H4 (cell line): ENCODE data around the gene AGPAT4. TPM values are rescaled to one million over a fixed set of nuclear protein-coding genes. Genes with fewer than 3 reads are reported as not detected.

Experiments used
- DNase-seq: peaks from one replicate; pipeline ENCODE4 v3.0.0-alpha.2; 2015; ENCODE audit warnings: low spot score
- total RNA-seq: library from RNA; depleted of rRNA; stranded (reverse); fragments of >200 nt; shearing (Covaris generic); gene quantifications from 2 replicates; pipeline ENCODE4 v1.2.3, GENCODE V29; 2014

The AGPAT4 gene
- total RNA-seq, 1 experiment from 2014 or later, result 3.9 TPM

DNA sequence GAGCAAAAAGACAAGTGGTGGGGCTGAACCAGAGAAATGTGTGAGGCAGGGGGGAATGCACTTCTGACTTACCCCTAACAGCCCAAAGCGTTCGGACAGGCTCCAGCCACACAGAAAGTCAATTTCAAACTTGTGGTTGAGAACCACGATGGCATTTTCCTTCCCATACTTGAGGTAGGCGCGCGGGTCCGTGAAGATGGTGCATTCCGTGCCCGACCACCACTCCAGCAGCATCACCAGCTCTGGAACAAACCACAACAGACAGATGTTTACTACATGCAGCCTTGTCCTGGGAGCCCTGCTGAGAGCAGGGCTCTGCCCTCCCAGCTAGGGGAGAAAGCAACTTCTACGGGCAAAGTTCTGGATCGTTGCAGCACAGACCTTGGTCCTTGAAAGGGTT, 107.7 kb downstream of the AGPAT4 start:
- no peak for DNase-seq

DNA sequence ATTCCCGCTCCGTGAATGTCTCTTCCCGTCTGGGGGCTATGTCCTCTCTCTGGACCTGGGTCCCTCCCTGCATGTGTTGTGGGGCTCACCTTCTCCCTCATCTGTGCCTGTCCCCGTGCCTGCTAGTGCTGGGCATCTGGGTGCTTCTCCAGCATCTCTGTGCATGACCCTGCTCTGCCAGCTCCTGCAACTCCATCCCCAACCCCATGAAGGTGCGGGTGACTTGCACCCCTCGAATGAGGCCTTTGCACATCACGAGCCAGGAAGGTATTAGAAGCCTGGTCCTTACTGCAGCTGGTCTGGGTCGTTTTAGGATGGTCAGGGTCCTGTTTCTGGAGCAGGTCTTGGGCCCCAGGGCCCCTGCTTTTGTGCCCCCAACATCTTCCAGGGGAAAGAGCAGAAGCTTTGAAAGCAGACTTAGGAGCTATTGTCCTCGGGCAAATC, 109.7 kb downstream of the AGPAT4 start:
- no peak for DNase-seq

DNA sequence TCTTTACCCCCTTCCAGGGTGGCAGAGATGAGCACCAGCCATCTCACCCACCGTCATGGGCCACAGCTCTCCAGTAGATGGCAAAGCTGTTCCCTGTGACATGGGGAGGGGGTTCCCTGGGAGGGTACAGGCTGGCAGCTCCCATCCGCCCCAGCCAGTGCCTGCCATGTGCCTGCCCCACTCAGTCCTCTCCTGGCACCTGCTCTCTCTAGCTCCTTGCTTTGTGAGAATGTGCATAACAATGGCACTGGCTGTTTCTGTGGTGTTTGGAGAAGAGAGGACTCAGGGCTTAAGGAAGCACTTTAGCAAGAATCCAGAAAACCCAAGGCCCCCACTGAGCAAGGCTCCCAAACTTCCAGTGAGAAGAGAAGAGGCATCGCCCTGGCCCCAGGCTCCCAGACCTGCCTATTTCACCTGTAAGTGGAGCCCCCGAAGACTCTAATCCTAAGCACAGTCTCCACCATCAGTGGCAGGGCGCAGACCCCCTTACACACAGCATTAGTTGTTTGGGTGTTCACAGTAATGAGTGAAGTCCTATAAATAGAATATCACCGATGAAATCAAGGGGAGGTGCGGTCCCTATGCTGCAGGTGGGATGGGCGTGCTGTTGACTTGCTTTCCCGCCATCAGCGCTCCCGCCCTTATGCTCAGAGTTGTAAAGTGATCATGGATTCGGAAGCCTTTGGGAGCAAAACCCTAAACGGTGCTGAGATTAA, 110.2 kb downstream of the AGPAT4 start:
- no peak for DNase-seq

DNA sequence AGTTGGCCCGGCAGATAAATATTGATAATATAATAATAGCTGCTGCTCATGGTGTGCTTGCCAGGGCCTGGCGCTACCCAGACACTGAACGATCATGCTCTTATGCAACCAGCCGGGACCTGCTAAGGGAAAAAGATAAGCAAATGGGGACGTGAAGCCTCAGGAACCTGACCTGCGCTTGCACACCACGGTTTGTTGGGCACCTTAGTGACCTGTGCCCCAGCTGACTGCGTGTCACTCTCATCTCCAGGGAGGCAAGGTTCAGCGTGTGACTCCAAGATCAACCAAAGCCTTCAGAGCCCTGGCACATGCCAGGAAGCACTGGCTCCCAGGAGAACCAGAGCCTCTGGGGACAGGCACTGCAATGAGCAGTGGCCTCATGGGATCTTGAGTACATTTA, 111.1 kb downstream of the AGPAT4 start:
- DNase-seq, result no peak

DNA sequence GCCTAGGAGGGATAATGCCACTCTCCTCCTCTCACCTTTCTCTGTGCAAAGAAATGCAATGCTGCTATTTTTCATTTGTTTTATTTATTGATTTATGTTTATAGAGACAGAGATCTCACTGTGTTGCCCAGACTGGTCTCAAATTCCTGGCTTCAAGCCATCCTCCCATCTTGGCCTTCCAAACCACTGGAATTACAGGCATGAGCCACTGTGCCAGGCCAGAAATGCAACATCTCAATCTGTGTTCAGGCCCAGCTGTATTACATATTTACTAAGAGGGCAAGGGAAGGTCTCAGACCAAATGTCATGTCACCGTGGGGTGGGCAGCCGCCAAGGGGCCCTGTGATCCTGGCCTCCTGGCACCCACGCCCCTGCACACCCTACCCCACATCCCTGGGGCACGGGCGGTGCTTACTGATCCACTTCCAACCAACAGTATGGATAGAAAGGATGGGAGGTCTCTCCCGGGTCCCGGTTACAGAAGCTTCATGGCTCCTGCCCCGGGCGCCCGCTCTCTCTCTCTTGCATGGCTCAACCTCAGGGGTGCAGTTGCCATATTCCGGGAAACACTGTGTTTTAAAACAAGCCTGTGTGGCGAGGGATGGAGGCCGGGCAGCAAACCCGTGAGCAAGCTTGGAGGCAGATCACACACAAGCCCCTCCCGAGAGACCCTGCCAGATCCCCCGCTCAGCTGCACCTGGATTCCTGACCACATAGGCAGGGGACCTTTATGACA, 111.8 kb downstream of the AGPAT4 start:
- DNase-seq, result no peak

DNA sequence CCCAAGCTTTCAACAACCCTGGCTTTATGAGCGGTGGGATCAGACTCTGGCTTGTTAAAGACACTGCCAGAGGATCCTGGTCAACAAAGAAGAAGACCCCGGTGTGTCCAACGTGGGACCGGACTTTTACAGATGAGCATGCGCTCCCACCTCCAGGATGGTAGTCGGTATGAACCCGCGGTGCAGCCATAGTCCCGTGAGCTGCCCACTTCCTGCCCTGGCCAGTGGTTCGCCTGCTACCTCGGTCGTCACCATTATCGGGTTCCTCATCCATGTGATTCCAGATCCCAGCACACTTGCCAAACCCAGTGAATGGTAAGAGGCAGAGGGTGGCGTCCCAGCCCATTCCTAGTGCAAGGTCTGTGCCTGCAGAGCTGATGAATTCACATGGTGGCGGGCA, 112.7 kb downstream of the AGPAT4 start:
- no peak for DNase-seq

DNA sequence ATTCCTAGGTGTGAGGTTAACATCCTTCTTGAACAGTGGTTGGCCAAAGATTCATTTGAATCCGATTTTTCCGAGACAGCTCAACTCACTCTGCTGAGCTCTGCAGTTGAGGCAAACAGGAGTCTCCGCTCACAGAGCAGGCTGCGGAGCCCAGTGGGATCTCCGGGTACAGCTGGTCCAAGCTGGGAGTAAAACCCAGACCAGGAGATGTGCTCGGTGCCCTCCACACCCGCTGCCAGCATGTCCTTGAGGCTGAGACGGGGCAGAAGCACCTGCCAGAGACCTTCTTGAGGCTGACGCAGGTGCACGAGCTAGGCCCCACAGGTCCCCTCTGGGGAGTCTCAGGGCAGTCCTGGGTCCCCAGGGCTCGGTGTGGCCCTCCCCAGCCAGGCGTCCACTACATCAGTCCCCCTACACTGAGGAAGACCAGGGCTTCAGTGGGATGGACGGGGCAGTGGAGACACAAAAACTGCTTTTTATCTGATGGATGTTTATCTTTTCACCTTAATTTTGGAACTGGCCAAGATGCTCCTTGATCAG, 119.0 kb downstream of the AGPAT4 start:
- DNase-seq, result no peak

DNA sequence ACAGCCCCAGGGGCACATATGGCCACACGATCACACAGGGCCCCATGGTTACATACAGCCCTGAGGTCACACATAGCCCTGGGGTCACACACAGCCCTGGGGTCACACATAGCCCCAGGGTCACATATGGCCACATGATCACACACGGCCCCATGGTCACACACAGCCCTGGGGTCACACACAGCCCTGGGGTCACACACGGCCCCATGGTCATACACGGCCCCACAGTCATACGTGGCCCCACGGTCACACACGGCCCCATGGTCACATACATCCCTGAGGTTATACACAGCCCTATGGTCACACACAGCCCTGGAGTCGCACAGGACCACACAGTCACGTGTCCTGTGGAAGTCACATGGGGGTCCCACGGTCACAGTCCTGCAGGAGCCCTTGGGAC, 120.1 kb downstream of the AGPAT4 start:
- DNase-seq, result no peak

DNA sequence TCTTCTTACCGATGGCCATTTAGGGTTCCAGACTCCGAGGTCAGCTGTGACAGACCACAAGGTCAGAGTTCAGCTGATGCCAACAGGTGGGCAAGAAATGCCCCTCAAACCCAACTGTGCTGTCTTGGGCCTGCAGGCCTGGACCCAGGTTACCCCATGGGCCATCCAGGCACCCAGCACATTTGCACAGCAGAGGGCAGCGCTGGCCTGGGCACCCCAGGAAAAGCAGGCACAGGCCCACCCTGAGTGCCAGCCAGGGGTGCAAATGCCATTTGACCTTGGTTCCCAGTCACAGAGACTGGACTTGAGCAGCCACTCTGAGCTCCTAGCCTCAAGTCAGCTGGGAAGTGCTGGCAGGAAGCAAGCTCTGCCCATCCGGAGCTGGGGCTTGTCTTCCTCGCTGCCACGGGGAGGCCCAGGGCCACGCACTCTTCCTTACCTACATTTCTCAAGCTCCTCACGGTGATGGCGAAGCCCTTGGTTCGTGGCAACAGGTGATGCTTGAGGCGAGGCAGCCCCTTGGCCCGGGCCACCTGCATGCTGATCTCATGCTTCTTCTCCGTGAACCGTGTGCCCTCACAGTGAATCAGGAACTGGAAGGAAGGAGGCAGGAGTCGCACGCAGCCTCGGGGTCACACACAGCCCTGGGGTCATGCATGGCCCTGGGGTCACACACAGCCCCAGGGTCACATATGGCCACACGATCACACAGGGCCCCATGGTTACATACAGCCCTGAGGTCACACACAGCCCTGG, 120.8 kb downstream of the AGPAT4 start:
- DNase-seq, result no peak

DNA sequence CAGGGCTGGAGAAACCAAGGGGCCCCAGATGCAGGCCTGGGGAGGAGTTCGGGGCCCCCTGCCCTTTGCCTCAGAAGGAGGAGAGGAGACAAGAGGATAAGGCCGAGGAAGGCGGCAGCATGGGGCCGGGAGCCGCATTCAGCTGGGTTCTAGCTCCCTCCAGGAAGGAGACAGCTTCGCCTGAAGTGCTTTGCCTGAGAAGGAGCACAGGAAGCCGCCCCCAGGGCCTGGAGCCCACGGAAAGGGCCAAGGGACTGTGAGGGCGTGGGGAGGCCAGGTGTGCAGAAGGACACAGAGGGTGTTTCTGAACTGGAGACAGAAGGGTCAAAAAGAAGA, 121.4 kb downstream of the AGPAT4 start:
- DNase-seq, result no peak

DNA sequence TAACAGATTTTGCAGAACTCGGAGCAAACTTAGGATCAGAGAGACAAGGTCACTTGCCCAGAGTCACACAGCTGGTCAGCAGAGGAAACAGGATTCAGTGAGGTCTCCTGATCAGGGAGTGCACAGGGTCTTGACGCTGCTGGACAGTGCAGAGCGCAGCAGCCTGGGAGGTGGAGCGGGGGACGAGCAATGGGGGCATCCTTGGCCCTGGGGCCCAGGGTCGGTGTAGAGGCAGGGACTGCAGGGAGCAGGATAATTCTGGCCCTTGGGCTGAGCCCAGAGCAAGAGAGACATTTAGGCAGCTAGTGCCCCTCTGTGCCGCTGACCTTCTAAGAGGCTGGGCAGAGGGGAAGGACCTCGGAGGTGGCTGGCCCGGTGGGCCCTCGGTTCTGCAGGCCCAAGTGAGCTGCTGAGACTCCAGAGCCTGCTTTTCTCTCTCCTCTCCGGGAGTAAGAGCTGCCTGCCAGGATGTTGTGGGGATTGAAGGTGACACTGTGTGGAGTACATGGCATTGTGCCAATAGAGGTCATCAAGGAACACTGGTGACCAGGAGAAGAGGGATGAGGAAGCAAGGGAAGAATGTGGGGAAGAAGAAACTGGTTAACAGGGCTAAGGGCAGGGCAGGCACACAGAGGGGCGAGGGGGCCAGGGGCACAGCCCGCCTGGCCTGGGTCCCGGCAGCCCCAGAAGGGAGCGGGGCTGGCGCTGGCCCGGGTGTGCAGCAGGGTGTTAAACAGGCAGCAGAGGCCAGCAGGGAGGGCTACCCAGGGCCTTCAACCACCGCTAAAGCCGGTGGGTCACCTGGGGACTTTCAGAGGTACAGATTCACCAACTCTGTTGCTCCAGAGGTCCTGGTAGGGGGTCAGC, 122.0 kb downstream of the AGPAT4 start:
- DNase-seq, result no peak

DNA sequence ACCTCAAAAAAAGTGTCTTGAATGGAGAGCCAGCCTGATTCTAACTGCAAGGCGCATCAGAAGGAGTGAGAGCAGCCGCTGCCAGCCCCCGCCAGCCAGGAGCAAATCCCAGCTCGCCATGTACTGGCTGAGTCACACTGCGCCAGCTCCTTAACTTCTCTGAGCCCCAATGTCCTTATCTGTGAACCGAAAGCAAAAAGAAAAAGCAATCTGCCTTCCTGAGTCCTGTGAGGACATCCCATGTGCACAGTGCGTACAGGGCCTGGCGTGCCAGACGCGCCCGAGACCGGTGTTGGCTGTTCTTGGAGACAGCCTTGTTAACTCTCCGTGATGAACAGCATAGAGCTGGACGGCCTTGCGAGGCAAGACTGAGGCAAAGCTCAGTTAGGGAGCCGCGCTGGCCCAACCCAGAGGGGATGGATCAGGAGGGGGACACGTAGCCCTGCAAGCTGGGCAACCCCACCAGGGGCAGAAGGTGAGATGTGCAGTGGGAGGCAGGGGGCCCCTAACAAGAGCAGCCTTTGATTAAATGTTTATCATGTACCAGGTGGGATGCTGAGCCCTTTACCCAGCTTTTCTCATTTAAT, 122.7 kb downstream of the AGPAT4 start:
- DNase-seq, result no peak

DNA sequence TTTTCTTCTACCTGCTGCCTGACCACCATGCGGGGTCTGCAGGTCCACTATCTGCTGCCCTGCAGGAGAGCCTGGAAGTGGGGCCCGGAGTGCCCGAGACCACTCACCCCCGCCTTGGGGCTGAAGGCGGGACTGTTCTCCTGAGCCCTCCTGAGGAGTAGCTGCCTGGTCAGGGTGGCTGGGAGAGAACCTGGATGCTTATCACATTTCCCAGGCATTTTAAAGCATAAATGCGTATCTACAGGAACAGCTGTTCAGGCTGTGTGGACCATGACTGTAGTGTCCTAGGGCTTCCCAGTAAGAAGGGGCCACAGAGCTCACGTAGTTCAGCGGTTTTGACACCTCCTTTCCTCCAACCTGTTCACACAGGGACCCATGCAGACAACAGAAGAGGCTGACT, 123.3 kb downstream of the AGPAT4 start:
- DNase-seq, result no peak

DNA sequence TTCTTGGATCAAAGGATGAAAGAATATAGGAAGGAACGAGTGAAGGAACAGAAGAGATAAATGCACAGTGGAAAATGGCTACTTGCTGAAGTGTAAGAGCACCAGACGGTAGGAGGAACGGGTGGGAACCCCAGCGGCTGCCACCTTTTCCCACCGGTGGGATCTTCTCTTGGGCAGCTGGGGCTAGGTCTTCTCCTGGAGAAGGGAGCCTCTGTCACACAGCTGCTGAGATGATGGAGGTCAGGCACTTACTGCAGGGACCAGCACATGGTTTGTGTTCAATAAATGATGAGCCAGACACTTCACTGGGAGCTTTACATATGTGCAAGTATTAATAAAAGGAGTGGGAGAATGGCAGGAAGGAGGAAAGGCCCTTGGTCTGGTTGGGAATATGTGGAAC, 123.7 kb downstream of the AGPAT4 start:
- DNase-seq, result no peak

DNA sequence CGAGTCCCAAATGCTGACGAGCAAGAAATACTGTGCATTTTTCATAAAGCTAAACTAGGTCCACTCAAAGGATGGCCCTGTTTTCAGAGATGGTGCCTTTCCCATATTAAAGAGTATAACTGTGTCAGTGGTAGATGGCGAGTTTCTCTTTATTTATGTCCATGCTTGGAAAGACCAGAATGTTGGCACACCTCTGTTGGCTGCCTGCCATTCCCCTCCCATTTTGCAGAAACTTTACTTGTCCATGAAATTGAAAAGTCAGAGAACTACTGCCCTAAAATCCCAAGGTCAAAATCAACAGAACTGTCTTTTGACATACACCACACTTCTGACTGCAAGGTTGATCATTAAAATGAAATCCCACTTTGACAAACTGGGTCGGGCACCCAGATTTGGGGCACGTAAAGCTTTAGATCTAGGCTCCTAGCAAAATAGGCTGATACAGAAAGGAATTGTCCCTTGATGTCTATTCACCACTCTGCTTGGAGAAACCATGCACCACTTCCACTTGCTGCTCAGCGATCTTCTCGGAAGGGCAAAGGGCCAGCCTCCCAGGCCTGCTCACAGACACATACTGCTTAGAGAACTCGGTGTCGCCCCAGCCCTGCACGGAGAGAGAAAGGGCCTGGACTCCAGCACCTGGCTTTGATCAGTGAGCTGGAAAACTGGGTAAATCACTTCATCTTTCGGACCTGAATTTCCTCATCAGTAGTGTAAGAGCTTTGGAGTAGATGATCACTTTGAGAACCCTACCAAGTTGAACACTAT, 130.0 kb downstream of the AGPAT4 start:
- DNase-seq, result no peak

DNA sequence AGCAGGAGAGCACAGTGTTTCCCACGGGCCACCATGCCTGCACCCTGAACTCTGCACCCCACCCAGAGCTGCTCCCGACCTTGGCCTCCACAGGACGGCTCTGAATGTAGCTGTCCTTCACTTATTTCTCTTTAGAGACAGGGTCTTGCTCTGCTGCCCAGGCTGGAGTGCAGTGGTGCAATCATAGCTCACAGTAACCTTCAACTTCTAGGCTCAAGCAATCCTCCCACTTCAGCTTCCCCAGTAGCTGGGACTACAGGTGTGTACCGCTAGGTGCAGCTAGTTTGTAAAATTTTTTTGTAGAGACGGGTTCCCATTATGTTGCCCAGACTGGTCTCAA, 130.9 kb downstream of the AGPAT4 start:
- no peak for DNase-seq

DNA sequence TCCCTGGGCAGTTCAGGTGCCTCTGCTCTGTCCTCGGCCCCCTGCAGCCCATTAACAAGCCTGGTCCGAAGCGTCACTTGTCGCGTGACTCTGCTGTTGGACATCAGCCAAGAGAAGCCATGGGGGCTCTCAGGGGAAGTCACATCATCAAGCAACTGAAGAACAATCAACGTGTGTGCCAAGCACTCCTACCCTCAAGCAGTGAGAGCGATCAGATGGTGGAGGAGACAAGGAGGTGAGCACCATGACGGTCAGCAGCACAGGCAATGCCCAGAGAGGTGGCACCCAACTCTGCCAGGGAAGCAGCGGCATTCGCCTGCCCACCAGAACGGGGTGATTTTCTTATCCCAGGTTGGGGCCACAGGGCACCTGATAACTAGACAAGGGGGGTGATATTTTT, 132.7 kb downstream of the AGPAT4 start:
- no peak for DNase-seq

DNA sequence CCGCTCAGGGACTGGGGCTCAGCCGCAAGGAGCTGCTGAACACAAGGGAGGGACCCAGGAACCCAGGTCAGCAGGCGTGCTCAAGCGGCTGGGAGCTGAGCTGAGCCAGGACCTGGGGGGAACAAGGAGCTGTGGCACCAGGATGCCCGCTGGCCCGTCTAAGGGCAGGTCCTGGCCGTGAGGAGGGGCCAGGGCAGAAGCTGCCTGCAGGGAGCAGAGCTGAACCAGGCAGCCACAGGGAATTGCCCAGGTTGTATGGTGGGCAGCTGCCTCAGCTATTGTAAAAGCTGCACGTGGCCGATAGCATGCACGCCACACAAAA, 133.3 kb downstream of the AGPAT4 start:
- DNase-seq, result no peak

DNA sequence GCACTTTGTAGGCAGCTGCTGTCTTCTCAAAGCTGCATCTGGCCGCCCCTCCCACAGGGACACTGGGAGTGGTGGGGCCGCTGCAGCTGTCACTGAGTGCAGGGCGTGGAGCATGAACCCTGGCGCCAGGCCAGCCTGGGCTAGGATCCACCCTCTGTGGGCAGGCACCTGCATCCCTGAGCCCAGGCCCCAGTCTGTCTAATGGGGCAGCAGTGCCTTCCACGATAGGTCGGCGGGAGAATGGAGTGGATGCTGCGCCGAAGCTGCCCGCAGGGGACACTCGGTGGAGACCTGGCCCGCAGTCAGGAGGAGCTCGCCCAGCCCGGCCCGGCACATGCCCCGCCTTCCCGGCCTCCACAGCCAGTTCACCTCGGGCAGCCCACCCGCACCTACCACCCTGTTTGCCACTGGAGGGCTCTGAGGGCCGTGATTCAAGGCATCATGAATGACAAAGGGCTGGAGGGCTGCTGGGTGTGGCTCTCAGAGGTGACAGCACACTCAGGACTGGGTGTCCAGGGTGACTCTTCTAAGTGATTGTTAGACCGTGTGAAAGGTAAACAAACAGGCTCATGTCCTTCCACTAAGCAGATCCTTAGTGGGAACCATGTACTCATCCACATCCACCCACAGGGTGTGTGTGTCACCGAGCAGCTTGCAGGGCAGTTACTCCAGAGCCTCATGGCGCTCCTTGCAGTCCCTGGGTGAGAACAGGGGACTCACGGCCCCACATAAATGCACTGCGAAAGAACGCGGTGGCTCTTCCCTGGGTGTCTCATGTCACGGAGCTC, 133.9 kb downstream of the AGPAT4 start:
- DNase-seq, result no peak

DNA sequence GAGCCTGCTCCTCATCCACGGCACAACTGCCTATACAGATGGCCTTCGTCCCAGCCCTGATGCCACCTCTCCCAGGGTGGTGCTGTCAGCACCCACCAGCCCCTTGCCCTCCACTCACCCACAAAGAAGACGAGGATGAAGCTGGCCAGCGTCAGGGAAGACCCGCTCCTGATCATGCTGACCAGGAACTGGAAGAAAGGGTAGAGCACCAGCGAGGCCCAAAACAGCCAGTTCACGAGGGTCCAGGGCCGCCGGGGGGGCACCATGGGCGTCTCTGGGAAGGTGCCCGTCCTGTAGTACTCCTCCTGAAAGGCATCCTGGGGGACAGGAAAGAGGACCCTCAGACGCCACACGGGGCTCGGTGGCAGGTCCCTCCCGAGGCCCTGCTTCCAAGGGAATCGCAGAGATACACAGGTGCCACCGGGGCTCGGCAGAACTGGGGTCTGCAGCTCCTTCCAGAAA, 134.5 kb downstream of the AGPAT4 start:
- DNase-seq, result no peak
